CD4-positive, alpha-beta T cell treated with Interleukin-12 subunit alpha and Interleukin-12 subunit beta, for 1 hour (primary cell): Measurements from ENCODE around the gene TJP1.

Source experiments
- DNase-seq: peaks from one replicate; pipeline ENCODE4 v3.0.0-alpha.2; 2020

The TJP1 gene

GRCh38 chr15:29822100-29822683, at the start of gene TJP1:
Gene TJP1 (minus strand): TSS chr15:29822468. CDS start chr15:29822028, 440 bp downstream.
- no peak for DNase-seq

DNA sequence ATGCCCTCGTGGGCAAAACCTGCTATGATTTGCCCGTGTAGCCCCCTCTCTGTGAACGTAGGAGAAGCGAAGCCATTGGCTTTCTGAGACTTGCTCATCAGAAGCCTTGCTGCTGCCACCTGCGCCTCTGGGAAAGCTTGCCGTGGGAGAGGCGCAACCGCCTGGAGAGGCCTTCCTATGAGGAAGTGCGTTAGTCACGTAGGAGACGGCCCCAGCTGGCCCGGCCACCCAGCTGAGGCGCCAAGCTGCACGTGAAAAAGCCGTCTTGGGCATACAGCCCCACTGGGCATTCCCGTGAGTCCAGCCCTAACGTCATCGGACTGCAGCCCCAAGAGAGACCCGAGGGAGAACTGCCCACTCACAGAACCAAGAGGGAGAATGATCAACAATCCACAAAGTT, 49.1 kb upstream of the TJP1 start:
- DNase-seq, result no peak

- no peak for DNase-seq
These were observed 48.4 kb upstream of the TJP1 start for GRCh38 chr15:29870495-29871151.

DNA sequence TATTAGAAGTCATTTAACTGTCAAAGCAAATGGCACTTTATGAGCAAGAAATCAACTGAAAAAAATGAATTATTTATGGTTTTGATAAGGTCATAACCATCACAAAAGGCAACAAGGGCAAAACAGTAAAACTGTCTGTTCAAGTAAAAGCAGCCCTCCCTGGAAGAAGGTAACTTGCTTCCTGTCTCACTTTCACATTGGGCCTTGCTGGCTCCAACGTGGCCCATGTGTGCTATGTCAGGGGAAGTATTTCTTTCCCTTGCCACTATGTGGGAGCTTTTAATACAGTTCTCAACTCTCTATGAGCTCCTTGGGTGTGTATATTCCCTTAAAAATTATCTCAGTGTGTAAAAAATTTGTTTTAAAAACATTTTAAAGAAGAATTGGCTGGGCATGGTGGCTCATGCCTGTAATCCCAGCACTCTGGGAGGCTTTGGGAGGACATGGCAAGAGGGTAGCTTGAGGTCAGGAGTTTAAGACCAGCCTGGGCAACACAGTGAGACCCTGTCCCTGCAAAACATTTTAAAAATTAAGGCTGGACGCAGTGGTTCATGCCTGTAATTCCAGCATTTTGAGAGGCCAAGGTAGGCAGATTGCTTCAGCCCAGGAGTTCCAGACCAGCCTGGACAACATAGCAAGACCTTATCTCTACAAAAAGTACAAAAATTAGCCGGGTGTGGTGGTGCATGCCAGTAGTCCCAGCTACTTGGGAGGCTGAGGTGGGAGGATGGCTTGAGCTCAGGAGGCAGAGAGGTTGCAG, 45.2 kb upstream of the TJP1 start:
- DNase-seq, result no peak

- no peak for DNase-seq
These were observed 44.1 kb upstream of the TJP1 start for GRCh38 chr15:29866337-29866736.

DNA sequence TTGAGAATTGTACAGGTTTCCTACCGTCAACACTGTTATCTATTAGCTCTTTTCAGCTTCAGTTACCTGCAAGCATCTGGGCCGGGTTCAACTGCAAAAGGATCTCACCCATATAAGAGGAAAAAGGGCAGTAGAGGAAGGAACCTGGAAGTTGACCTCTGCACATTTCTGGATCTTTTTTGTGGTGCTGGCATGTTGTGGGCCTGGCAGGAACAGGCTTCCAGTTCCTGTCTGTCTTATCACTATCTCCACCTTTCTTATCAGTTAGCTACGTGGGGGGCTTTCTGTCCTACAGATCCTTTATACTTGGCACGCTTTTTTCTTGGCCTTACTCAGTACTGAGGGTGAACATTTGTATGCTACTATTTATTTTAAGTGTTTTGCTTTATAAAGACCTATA, 42.2 kb upstream of the TJP1 start:
- no peak for DNase-seq

DNA sequence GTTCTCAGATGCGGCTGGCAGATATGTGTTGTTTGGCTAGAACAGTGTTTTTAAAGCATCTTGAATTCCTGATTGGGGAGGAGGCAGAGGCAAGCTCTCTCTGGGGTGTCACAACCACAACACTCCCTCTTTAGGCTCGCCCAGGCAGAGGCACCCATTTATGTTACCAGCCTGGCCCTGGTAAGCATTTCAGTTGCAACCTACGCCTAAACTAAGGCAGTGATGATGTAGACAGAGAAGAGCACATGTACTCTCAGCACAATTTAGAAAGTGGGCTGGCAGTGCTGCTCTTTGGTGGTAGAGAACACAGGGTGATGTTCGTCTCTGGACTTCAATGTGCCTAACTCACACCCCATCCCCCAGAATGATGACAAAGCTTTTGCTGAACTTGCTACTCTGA, 41.2 kb upstream of the TJP1 start:
- no peak for DNase-seq

GRCh38 chr15:29862271-29862670, 40.0 kb upstream of the TJP1 start:
- DNase-seq, result no peak

DNA sequence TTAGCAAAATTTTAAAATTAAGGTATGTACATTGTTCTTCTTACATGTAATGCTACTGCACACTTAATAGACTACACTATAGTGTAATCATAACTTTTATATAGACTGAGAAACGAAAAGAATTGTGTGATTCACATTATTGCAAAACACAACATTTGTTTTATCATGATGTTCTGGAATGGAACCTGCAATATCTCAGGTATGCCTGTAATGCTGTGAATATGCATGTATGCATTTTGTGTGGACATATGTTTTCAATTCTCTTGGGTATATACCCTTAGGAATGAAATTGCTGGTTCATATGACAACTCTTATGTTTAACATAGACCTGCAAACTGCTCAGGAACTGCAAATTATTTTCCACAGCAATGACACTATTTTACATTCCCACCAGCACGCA, 38.6 kb upstream of the TJP1 start:
- no peak for DNase-seq

DNA sequence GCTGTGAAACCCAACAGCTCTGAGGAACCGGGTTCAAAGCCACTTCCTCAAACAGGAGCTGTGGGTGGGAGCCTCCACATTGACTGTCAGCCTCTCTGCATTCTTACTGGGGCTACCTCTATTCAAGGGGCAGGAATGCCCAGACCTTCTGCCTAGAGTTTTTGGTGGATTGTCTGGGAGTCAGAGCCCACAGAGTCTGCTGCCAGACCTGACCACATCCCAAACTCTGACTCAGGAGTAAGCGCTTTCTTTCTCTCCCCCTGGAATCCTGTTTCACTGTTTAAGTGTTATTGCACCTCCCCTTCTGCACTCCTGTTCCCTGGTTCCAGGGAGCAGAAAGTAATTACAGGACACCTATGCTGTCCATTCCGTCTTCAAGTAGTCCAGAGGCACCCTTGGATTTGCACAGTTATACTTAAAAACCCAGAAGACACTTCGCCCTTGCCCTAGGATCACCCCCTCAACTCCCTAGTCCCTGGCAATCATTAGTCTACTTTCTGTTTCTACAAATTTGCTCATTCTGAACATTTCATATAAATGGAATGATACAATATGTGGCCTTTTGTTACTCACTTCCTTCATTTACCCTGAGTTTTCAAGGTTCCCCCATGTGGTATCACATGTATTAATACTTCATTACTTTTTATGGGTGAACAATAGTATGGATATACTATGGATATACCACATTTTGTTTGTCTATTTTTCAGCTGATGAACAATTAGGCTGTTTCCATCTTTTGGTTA, 37.9 kb upstream of the TJP1 start:
- no peak for DNase-seq

- no peak for DNase-seq
These were observed 37.0 kb upstream of the TJP1 start for GRCh38 chr15:29859293-29859692.

GRCh38 chr15:29857221-29857789, 35.0 kb upstream of the TJP1 start:
- no peak for DNase-seq

DNA sequence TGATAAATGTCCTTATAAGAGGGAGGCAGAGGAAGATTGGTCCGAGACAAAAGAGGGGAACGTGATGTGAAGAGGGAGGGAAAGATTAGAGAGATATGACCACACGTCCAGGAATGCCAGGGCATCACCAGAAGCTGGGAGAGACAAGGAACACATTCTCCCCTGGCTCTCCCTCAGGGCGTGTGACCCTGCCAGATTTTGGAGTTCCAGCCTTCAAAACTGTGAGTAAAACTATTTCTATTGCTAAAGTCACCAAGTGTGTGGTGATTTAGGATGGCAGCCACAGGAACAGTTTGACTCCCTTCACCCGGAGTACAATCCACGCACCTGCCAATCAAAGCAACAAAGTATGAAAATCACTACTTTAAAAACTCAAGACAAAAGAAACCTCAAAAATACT, 32.1 kb upstream of the TJP1 start:
- no peak for DNase-seq

GRCh38 chr15:29853211-29853987, 31.1 kb upstream of the TJP1 start:
- no peak for DNase-seq

DNA sequence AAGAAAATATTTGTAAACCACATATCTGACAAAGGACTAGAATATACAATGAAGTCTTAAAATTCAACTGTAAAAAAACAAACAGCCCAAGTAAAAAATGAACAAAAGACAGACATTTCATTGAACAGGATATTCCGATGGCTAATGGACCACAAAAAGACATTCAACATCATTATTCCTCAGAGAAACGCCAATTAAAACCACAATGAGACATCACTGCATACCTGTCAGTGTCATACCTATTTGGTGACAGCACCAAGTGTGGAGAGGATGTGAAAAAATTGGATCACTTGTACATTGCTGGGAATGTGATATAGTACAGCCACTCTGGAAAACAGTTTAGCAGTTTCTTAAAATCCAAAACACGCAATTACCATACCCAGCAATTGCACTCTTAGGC, 29.9 kb upstream of the TJP1 start:
- no peak for DNase-seq

- DNase-seq, result no peak
These were observed 27.4 kb upstream of the TJP1 start for GRCh38 chr15:29849716-29850115.

DNA sequence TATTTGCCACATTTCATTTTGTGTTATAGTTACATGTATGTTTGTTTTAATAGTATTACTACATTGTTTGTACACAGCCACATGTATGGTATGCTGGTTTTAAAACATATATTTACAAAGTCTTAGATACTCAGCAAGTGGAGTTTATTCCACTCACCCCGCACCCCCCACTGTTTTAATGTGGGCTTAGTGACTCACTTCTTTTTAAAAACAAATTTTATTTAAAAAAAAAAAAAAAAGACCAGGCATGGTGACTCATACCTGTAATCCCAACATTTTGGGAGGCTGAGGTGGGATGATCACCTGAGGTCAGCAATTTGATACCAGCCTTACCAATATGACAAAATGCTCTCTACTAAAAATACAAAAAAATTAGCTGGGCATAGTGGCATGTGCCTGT, 26.9 kb upstream of the TJP1 start:
- DNase-seq, result no peak

GRCh38 chr15:29844290-29844903, 22.1 kb upstream of the TJP1 start:
- no peak for DNase-seq

- DNase-seq, result no peak
These were observed 20.0 kb upstream of the TJP1 start for GRCh38 chr15:29842290-29842689.

- no peak for DNase-seq
These were observed 18.7 kb upstream of the TJP1 start for GRCh38 chr15:29840926-29841325.

DNA sequence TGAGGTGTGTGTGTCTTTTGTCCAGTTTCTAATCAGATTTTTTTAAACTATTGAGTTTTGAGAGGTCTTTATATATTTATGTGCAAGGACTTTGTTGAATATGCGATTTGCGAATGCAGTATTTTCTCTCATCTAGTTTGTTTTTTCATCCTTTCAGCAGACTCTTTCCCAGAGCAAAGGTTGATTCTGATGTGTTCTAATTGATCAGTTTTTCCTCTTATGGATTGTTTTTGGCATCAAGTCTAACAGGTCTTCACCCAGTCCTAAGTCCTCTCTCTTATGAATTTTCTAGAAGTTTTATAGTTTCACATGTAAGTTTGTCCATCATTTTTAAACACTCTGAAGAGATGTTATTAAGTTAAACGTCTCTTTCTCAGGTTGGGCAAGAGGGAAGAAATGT, 17.8 kb upstream of the TJP1 start:
- DNase-seq, result no peak
